Measurements from ENCODE around the gene KRTAP2-2. TPM values are rescaled to one million over a fixed set of nuclear protein-coding genes. Genes with fewer than 3 reads are reported as not detected.

KRTAP2-2 gene
- total RNA-seq, 2 experiments from 2014 or later, result not detected

DNA sequence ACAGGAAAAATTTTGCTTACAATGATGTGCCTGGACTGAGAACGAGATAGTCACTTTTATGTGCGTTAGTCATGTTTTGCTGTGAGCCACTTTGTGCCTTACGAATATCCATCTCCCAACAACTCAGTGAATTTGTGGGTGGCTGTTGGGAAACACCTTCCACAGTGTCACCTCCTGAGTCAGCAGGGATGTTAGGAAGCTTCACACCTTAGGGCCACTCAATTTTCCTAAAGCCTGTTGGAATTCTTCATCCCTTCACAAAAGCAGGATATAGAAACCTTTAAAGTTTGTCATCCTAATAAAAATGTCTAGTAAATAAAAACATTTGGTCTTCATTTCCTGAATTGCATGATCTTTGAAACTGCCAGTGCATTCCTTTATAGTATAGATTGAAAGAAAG is 41.8 kb downstream of the KRTAP2-2 start:
- no peak overlapping the region for H3K27ac Mint-ChIP-seq
- ChIA-PET POLR2A (interaction anchor here (0.6 kb wide), 1 partner anchor 26 kb away, joined by 3 read pairs; no protein-coding TSS in a partner anchor), CTCF (no interaction called here)

GRCh38 chr17:41012326-41013120 is 42.5 kb downstream of the KRTAP2-2 start:
- DNase-seq (no peak), ATAC-seq (ENCODE audit: poor library complexity) (no peak)
- H3K9me3 ChIP-seq (ENCODE audit: control insufficient read depth in 1 of 2, insufficient read depth in 1 of 2, low read length in 2 of 2), result no peaks in the 10 kb centered on the region
- ChIA-PET CTCF (no interaction called here), POLR2A (no interaction called here)
- Mint-ChIP-seq H3K4me3 (no peak overlapping the region), H3K4me1 (ENCODE audit: low read depth) (no peaks in the 10 kb centered on the region), H3K27me3 (peaks cover 1% of the 10 kb centered on the region), H3K9me3 (no peaks in the 10 kb centered on the region), H3K36me3 (ENCODE audit: low read depth) (no peaks in the 10 kb centered on the region), H3K27ac (no peak overlapping the region)
- H3K4me3 ChIP-seq (ENCODE audit: low read length), result no peak overlapping the region
- TF ChIP-seq, protein P1, sequence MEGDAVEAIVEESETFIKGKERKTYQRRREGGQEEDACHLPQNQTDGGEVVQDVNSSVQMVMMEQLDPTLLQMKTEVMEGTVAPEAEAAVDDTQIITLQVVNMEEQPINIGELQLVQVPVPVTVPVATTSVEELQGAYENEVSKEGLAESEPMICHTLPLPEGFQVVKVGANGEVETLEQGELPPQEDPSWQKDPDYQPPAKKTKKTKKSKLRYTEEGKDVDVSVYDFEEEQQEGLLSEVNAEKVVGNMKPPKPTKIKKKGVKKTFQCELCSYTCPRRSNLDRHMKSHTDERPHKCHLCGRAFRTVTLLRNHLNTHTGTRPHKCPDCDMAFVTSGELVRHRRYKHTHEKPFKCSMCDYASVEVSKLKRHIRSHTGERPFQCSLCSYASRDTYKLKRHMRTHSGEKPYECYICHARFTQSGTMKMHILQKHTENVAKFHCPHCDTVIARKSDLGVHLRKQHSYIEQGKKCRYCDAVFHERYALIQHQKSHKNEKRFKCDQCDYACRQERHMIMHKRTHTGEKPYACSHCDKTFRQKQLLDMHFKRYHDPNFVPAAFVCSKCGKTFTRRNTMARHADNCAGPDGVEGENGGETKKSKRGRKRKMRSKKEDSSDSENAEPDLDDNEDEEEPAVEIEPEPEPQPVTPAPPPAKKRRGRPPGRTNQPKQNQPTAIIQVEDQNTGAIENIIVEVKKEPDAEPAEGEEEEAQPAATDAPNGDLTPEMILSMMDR (IDR thresholded peaks at IDR 0.05), result no peak
- H3K27me3 ChIP-seq (ENCODE audit: control insufficient read depth in 1 of 2, insufficient read depth in 2 of 2, low read length in 2 of 2), result no peaks in the 10 kb centered on the region
- H3K4me1 ChIP-seq (ENCODE audit: insufficient read depth, low read length), result no peaks in the 10 kb centered on the region
- intact Hi-C loops (cut with DNase I, micrococcal nuclease), result no loop called here
- H3K36me3 ChIP-seq (ENCODE audit: insufficient read depth, low read length), result no peaks in the 10 kb centered on the region
- H3K27ac ChIP-seq (ENCODE audit: low read depth in 1 of 2, low read length in 2 of 2), result no peak overlapping the region

More for the DNA sequence above, 41.8 kb downstream of the KRTAP2-2 start:
- H3K27me3 ChIP-seq (ENCODE audit: control insufficient read depth in 1 of 2, insufficient read depth in 2 of 2, low read length in 2 of 2), result no peaks in the 10 kb centered on the region
- no peaks in the 10 kb centered on the region for H3K9me3 ChIP-seq (ENCODE audit: control insufficient read depth in 1 of 2, insufficient read depth in 1 of 2, low read length in 2 of 2)
- H3K27ac ChIP-seq (ENCODE audit: low read depth in 1 of 2, low read length in 2 of 2), result no peak overlapping the region
- H3K4me1 Mint-ChIP-seq (ENCODE audit: low read depth), result no peaks in the 10 kb centered on the region
- H3K9me3 Mint-ChIP-seq, result no peaks in the 10 kb centered on the region
- DNase-seq, result no peak
- H3K27me3 Mint-ChIP-seq, result peaks cover 4% of the 10 kb centered on the region
- H3K36me3 ChIP-seq (ENCODE audit: insufficient read depth, low read length), result no peaks in the 10 kb centered on the region
- no peak overlapping the region for H3K4me3 Mint-ChIP-seq
- H3K4me3 ChIP-seq (ENCODE audit: low read length), result no peak overlapping the region
- no peaks in the 10 kb centered on the region for H3K4me1 ChIP-seq (ENCODE audit: insufficient read depth, low read length)
- intact Hi-C loops (cut with DNase I, micrococcal nuclease), result no loop called here
- H3K36me3 Mint-ChIP-seq (ENCODE audit: low read depth), result no peaks in the 10 kb centered on the region
- ATAC-seq (ENCODE audit: poor library complexity), result no peak
- TF ChIP-seq, protein P1 (IDR thresholded peaks at IDR 0.05), result no peak

DNA sequence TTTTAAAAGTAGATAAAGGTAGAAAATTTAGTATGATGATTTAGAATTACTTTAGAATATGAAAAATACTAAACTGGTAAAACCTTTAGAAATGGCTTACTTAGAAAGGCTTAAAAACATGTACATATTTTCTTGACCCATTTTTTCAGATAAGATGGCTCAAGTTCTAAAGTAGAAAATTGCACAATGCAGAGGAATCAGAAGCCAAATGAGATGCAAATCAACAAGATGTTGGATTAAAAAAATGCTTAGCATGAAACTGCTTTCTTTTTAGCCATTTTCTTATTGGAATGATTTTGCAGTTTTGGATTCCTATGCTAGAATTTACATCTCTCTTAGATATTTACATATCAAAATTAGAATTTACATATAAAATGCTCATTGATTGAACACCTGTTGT is 44.6 kb downstream of the KRTAP2-2 start:
- ATAC-seq (ENCODE audit: poor library complexity) (no peak), DNase-seq (no peak)
- no peaks in the 10 kb centered on the region for H3K9me3 ChIP-seq (ENCODE audit: control insufficient read depth in 1 of 2, insufficient read depth in 1 of 2, low read length in 2 of 2)
- no peak overlapping the region for H3K27ac ChIP-seq (ENCODE audit: low read depth in 1 of 2, low read length in 2 of 2)
- CTCF ChIA-PET, result no interaction called here
- H3K27me3 ChIP-seq (ENCODE audit: control insufficient read depth in 1 of 2, insufficient read depth in 2 of 2, low read length in 2 of 2), result no peaks in the 10 kb centered on the region
- H3K4me1 ChIP-seq (ENCODE audit: insufficient read depth, low read length), result no peaks in the 10 kb centered on the region
- POLR2A ChIA-PET, result no interaction called here
- no peaks in the 10 kb centered on the region for H3K36me3 Mint-ChIP-seq (ENCODE audit: low read depth)
- intact Hi-C loops (cut with DNase I, micrococcal nuclease), result no loop called here
- no peak overlapping the region for H3K4me3 Mint-ChIP-seq
- no peak overlapping the region for H3K4me3 ChIP-seq (ENCODE audit: low read length)
- no peaks in the 10 kb centered on the region for H3K4me1 Mint-ChIP-seq (ENCODE audit: low read depth)
- H3K9me3 Mint-ChIP-seq, result no peaks in the 10 kb centered on the region
- no peaks in the 10 kb centered on the region for H3K27me3 Mint-ChIP-seq
- TF ChIP-seq, protein P1 (IDR thresholded peaks at IDR 0.05), result no peak
- no peaks in the 10 kb centered on the region for H3K36me3 ChIP-seq (ENCODE audit: insufficient read depth, low read length)
- no peak overlapping the region for H3K27ac Mint-ChIP-seq
